HCT116 (cell line): ENCODE results near the gene CHN1. TPM values are rescaled to one million over a fixed set of nuclear protein-coding genes. Genes with fewer than 3 reads are reported as not detected.

ENCODE experiments used
- ATAC-seq: fragments of 200-7000 bp; cut with Tn5 transposase; 2 replicates; pipeline ENCODE4 v1.9.1; 2020; ENCODE audit warnings: mild to moderate bottlenecking, moderate library complexity
- BruUV-seq: library from RNA; stranded (reverse); fragments of 400-500 nt; replicated peaks from 2 replicates; lab custom pipeline; 2021; lab: Mats Ljungman, UMichigan
- CTCF ChIA-PET: fragments of 300-600 bp; sonication (Branson Sonifier 250); formaldehyde crosslinking; loops from one replicate; lab custom pipeline; 2021; ENCODE audit warnings: antibody characterized with exemption; lab: Charles Lee
- POLR2A ChIA-PET: fragments of 300-600, 350-600 bp; sonication (Branson Sonifier 250); formaldehyde crosslinking; loops from one replicate; lab custom pipeline; 2021; ENCODE audit warnings: antibody characterized with exemption; lab: Charles Lee
- RAD21 ChIA-PET, 2 experiments: fragments of 300-600 bp; sonication (Branson Sonifier 250); formaldehyde crosslinking; loops; one replicate each; lab custom pipeline; 2023; ENCODE audit warnings: low total read pairs in 2 of 2; ENCODE audit not compliant: uncharacterized antibody in 2 of 2, unreplicated experiment in 2 of 2, low non-redundant PET in 1 of 2; lab: Charles Lee
- DNase-seq: peaks from one replicate; pipeline ENCODE4 v3.0.0-alpha.2; 2010; ENCODE audit warnings: low read depth, low spot score
- H2AFZ ChIP-seq: fragments of 200-600 bp; shearing (Covaris generic), sonication (generic); 2 replicates; pipeline ENCODE4 v1.6.1; 2017; ENCODE audit warnings: low read depth, mixed run types, mixed read lengths, antibody characterized with exemption, low read length; ENCODE audit not compliant: poor library complexity, severe bottlenecking
- H3K27ac ChIP-seq: 2 replicates; pipeline ENCODE4 v1.5.1; 2012; ENCODE audit warnings: low read depth, low read length
- H3K27me3 ChIP-seq: fragments of 200-600 bp; sonication (generic); 2 replicates; pipeline ENCODE4 v1.6.1; 2016; ENCODE audit warnings: mixed run types, low read length, mixed read lengths; ENCODE audit not compliant: insufficient read depth
- H3K36me3 ChIP-seq, 2 experiments: fragments of 200-500 bp in 1 of 2; fragments of 200-600 bp in 1 of 2; sonication (Bioruptor generic) in 1 of 2; sonication (generic) in 1 of 2; 2 replicates each; pipeline versions ENCODE4 v1.5.1 to v1.6.1; 2014 to 2016; ENCODE audit warnings: low read length in 2 of 2, inconsistent platforms in 1 of 2, mixed read lengths in 1 of 2, mixed run types in 1 of 2; ENCODE audit not compliant: insufficient read depth in 2 of 2, control insufficient read depth in 1 of 2
- H3K4me1 ChIP-seq, 2 experiments: fragments of 200-600 bp in 1 of 2; sonication (generic) in 1 of 2; 2 replicates each; pipeline versions ENCODE4 v1.5.1 to v1.6.1; 2012 to 2017; ENCODE audit warnings: low read length in 2 of 2, inconsistent platforms in 1 of 2, mild to moderate bottlenecking in 1 of 2, mixed read lengths in 1 of 2, mixed run types in 1 of 2, moderate library complexity in 1 of 2; ENCODE audit not compliant: insufficient read depth in 2 of 2, control insufficient read depth in 1 of 2
- H3K4me2 ChIP-seq: fragments of 200-600 bp; sonication (generic); 2 replicates; pipeline ENCODE4 v1.6.1; 2017; ENCODE audit warnings: mixed run types, low read length, mixed read lengths
- H3K4me3 ChIP-seq, 2 experiments: fragments of 200-600 bp in 1 of 2; sonication (generic) in 1 of 2; replicated peaks in 1 of 2; 2 replicates each; pipeline ENCODE4 v1.5.1; 2011 to 2016; ENCODE audit warnings: low read length in 2 of 2, control low read depth in 1 of 2, low read depth in 1 of 2, mild to moderate bottlenecking in 1 of 2, mixed read lengths in 1 of 2, mixed run types in 1 of 2
- H3K79me2 ChIP-seq: fragments of 200-600 bp; sonication (generic); 2 replicates; pipeline ENCODE4 v1.6.1; 2017; ENCODE audit warnings: mild to moderate bottlenecking, mixed run types, low read length, moderate library complexity, mixed read lengths; ENCODE audit not compliant: insufficient read depth
- H3K9ac ChIP-seq: fragments of 200-600 bp; sonication (generic); 2 replicates; pipeline ENCODE4 v1.6.1; 2016; ENCODE audit warnings: low read length, mixed read lengths
- H3K9me2 ChIP-seq: fragments of 200-600 bp; sonication (generic), shearing (Covaris generic); 2 replicates; pipeline ENCODE4 v1.6.1; 2017; ENCODE audit warnings: mixed run types, mild to moderate bottlenecking, moderate library complexity; ENCODE audit not compliant: insufficient read depth
- H3K9me3 ChIP-seq, 2 experiments: fragments of 200-500 bp in 1 of 2; fragments of 200-600 bp in 1 of 2; sonication (Bioruptor generic) in 1 of 2; sonication (generic) in 1 of 2; 2 replicates each; pipeline ENCODE4 v1.6.1; 2014 to 2017; ENCODE audit warnings: low read length in 2 of 2, mixed read lengths in 2 of 2, inconsistent platforms in 1 of 2, low read depth in 1 of 2, mild to moderate bottlenecking in 1 of 2, mixed run types in 1 of 2, moderate library complexity in 1 of 2; ENCODE audit not compliant: control insufficient read depth in 1 of 2, insufficient read depth in 1 of 2
- H4K20me1 ChIP-seq: fragments of 200-600 bp; sonication (generic), shearing (Covaris generic); 2 replicates; pipeline ENCODE4 v1.6.1; 2017; ENCODE audit warnings: mixed run types, mild to moderate bottlenecking, moderate library complexity; ENCODE audit not compliant: insufficient read depth
- CBX3 ChIP-seq: IDR thresholded peaks from 2 replicates; pipeline ENCODE4 v1.6.1; 2012; ENCODE audit warnings: low read depth
- CEBPB ChIP-seq: IDR thresholded peaks from 2 replicates; pipeline ENCODE4 v1.6.1; 2012; ENCODE audit warnings: low read depth
- CTCF ChIP-seq, 3 experiments: fragments of 200-600 bp in 1 of 3; sonication (generic) in 1 of 3; IDR thresholded peaks in 2 of 3; conservative IDR thresholded peaks in 1 of 3; 2 replicates each; pipeline ENCODE4 v1.5.1; 2012 to 2017; ENCODE audit warnings: low read depth in 2 of 3, low read length in 2 of 3, antibody characterized with exemption in 1 of 3, borderline replicate concordance in 1 of 3, control low read depth in 1 of 3, mild to moderate bottlenecking in 1 of 3, mixed read lengths in 1 of 3, mixed run types in 1 of 3, moderate library complexity in 1 of 3; ENCODE audit not compliant: insufficient read depth in 1 of 3
- EZH2phosphoT487 ChIP-seq: fragments of 200-600 bp; IDR thresholded peaks from 2 replicates; pipeline ENCODE4 v1.6.1; 2018; ENCODE audit warnings: antibody characterized with exemption, borderline replicate concordance
- FOSL1 ChIP-seq: IDR thresholded peaks from 2 replicates; pipeline ENCODE4 v1.6.1; 2012; ENCODE audit warnings: low read depth
- JUND ChIP-seq: IDR thresholded peaks from 2 replicates; pipeline ENCODE4 v1.6.1; 2012
- POLR2A ChIP-seq: IDR thresholded peaks from 2 replicates; pipeline ENCODE4 v1.7.0; 2011; ENCODE audit warnings: borderline replicate concordance; ENCODE audit not compliant: insufficient read depth, insufficient read length; ENCODE audit errors: extremely low read depth
- POLR2AphosphoS5 ChIP-seq: IDR thresholded peaks from 2 replicates; pipeline ENCODE4 v1.6.1; 2011; ENCODE audit warnings: mild to moderate bottlenecking, low read depth, low read length, moderate library complexity
- RAD21 ChIP-seq: IDR thresholded peaks from 2 replicates; pipeline ENCODE4 v1.6.1; 2012; ENCODE audit warnings: low read depth, mild to moderate bottlenecking
- REST ChIP-seq: IDR thresholded peaks from 2 replicates; pipeline ENCODE4 v1.6.1; 2012; ENCODE audit warnings: low read depth
- SIN3A ChIP-seq: IDR thresholded peaks from 2 replicates; pipeline ENCODE4 v1.6.1; 2012; ENCODE audit warnings: low read depth
- SP1 ChIP-seq: IDR thresholded peaks from 2 replicates; pipeline ENCODE4 v1.6.1; 2012; ENCODE audit warnings: low read depth
- SRF ChIP-seq: IDR thresholded peaks from 2 replicates; pipeline ENCODE4 v1.6.1; 2012; ENCODE audit warnings: low read depth
- TCF7L2 ChIP-seq: IDR thresholded peaks from 2 replicates; pipeline ENCODE4 v1.7.0; 2011; ENCODE audit warnings: borderline replicate concordance, inconsistent platforms; ENCODE audit not compliant: insufficient read depth, insufficient read length; ENCODE audit errors: extremely low read depth
- ZFX ChIP-seq: fragments of 450-650 bp; IDR thresholded peaks from 2 replicates; pipeline ENCODE4 v1.6.1; 2017
- ZNF274 ChIP-seq: fragments of 200-500 bp; sonication (Bioruptor generic); IDR thresholded peaks from 2 replicates; pipeline ENCODE4 v1.6.1; 2014; ENCODE audit warnings: mild to moderate bottlenecking, low read depth, low read length, inconsistent platforms
- intact Hi-C: fragments of 100-400 bp; cut with micrococcal nuclease; formaldehyde crosslinking; loops from 2 replicates; pipeline ENCODE4 v1.10.0; 2022
- total RNA-seq: library from RNA; stranded (reverse); gene quantifications from one replicate; pipeline ENCODE4 v1.2.1, GENCODE V29; 2021; ENCODE audit not compliant: unreplicated experiment
- TF ChIP-seq, protein P1 (sequence below): IDR thresholded peaks from 2 replicates; pipeline ENCODE4 v1.6.1; 2012
- TF ChIP-seq, protein P2 (sequence below): IDR thresholded peaks from 2 replicates; pipeline ENCODE4 v1.6.1; 2012

The CHN1 gene
- total RNA-seq, 1 experiment from 2014 or later = 3.6 TPM

GRCh38 chr2:174951745-174952144, 53.4 kb downstream of the CHN1 start:
- no peak overlapping the region for H3K4me3 ChIP-seq
- TF ChIP-seq JUND = no peak
- no peak for TF ChIP-seq SIN3A
- TF ChIP-seq, protein P1, sequence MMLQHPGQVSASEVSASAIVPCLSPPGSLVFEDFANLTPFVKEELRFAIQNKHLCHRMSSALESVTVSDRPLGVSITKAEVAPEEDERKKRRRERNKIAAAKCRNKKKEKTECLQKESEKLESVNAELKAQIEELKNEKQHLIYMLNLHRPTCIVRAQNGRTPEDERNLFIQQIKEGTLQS = no peak
- TF ChIP-seq FOSL1 = no peak
- no peak for TF ChIP-seq POLR2A
- TF ChIP-seq ZNF274 = no peak
- no peak for TF ChIP-seq CEBPB
- no peak for TF ChIP-seq TCF7L2
- TF ChIP-seq EZH2phosphoT487 = no peak
- TF ChIP-seq POLR2AphosphoS5 = no peak
- TF ChIP-seq REST = no peak
- no peak for TF ChIP-seq SP1
- no peak for TF ChIP-seq RAD21
- no peak for TF ChIP-seq ZFX
- TF ChIP-seq, protein P2, sequence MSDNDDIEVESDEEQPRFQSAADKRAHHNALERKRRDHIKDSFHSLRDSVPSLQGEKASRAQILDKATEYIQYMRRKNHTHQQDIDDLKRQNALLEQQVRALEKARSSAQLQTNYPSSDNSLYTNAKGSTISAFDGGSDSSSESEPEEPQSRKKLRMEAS = no peak
- no peak for TF ChIP-seq CBX3
- no peak for TF ChIP-seq SRF
- no peak for TF ChIP-seq CTCF (IDR thresholded peaks at IDR 0.05 in 2 of 3, conservative IDR thresholded peaks at IDR 0.05 in 1 of 3; ENCODE audit: borderline replicate concordance in 1 of 3, insufficient read depth in 1 of 3, low read depth in 2 of 3, low read length in 2 of 3)
- TF ChIP-seq, all 23 proteins: peak for 0
- no TSS peak for BruUV-seq
- DNase-seq (no peak), ATAC-seq (no peak)
- ChIA-PET POLR2A (no interaction called here), CTCF (no interaction called here), RAD21 (no interaction called here)
- no peaks in the 10 kb centered on the region for H3K9me2 ChIP-seq
- no peaks in the 10 kb centered on the region for H3K9me3 ChIP-seq
- H3K4me1 ChIP-seq = no peaks in the 10 kb centered on the region
- H2AFZ ChIP-seq = no peak overlapping the region
- no peaks in the 10 kb centered on the region for H3K27me3 ChIP-seq
- intact Hi-C loops = no loop called here
- H3K27ac ChIP-seq = no peak overlapping the region
- no peaks in the 10 kb centered on the region for H4K20me1 ChIP-seq
- no peak overlapping the region for H3K4me2 ChIP-seq
- H3K79me2 ChIP-seq = no peaks in the 10 kb centered on the region
- H3K9ac ChIP-seq = no peak overlapping the region
- no peaks in the 10 kb centered on the region for H3K36me3 ChIP-seq
